MM.1S (cell line): ENCODE measurements around the gene TMCC1.

Source experiments
- DNase-seq: peaks from one replicate; pipeline ENCODE4 v3.0.0-alpha.2; 2015
- H2AFZ ChIP-seq: fragments of 300-600 bp; sonication (generic); 2 replicates; pipeline ENCODE4 v1.6.0; 2016; ENCODE audit warnings: antibody characterized with exemption, low read length
- H3F3A ChIP-seq: fragments of 300-600 bp; sonication (generic); 2 replicates; pipeline ENCODE4 v1.6.1; 2016; ENCODE audit warnings: mild to moderate bottlenecking, antibody characterized with exemption, low read length, moderate library complexity, mixed read lengths; ENCODE audit not compliant: insufficient read depth
- H3K27ac ChIP-seq: fragments of 300-600 bp; sonication (generic); 2 replicates; pipeline ENCODE4 v1.5.1; 2016; ENCODE audit warnings: mild to moderate bottlenecking, low read length
- H3K27me3 ChIP-seq: fragments of 300-600 bp; sonication (generic); replicated peaks from 2 replicates; pipeline ENCODE4 v1.6.0; 2016; ENCODE audit warnings: low read length; ENCODE audit not compliant: insufficient read depth
- H3K36me3 ChIP-seq: fragments of 300-600 bp; sonication (generic); replicated peaks from 2 replicates; pipeline ENCODE4 v1.6.1; 2016; ENCODE audit warnings: mild to moderate bottlenecking, low read length, mixed read lengths; ENCODE audit not compliant: insufficient read depth
- H3K4me1 ChIP-seq: fragments of 300-600 bp; sonication (generic); 2 replicates; pipeline ENCODE4 v1.6.1; 2016; ENCODE audit warnings: low read length, mixed read lengths
- H3K4me2 ChIP-seq: fragments of 300-600 bp; sonication (generic); 2 replicates; pipeline ENCODE4 v1.6.0; 2016; ENCODE audit warnings: low read depth, low read length
- H3K4me3 ChIP-seq: fragments of 300-600 bp; sonication (generic); 2 replicates; pipeline ENCODE4 v1.5.1; 2016; ENCODE audit warnings: low read length, mixed read lengths
- H3K79me2 ChIP-seq: fragments of 300-600 bp; sonication (generic); 2 replicates; pipeline ENCODE4 v1.6.1; 2016; ENCODE audit warnings: mixed run types, low read length, mixed read lengths
- H3K9ac ChIP-seq: fragments of 300-600 bp; sonication (generic); 2 replicates; pipeline ENCODE4 v1.6.1; 2016; ENCODE audit warnings: low read length, mixed read lengths
- H3K9me2 ChIP-seq: fragments of 300-600 bp; sonication (generic); replicated peaks from 2 replicates; pipeline ENCODE4 v1.6.1; 2016; ENCODE audit warnings: mild to moderate bottlenecking, low read length, mixed read lengths; ENCODE audit not compliant: insufficient read depth
- H3K9me3 ChIP-seq: fragments of 300-600 bp; sonication (generic); replicated peaks from 2 replicates; pipeline ENCODE4 v1.6.1; 2016; ENCODE audit warnings: mild to moderate bottlenecking, low read length, mixed read lengths; ENCODE audit not compliant: insufficient read depth
- H4K20me1 ChIP-seq: fragments of 300-600 bp; sonication (generic); 2 replicates; pipeline ENCODE4 v1.6.1; 2016; ENCODE audit warnings: mild to moderate bottlenecking, low read length, moderate library complexity, mixed read lengths; ENCODE audit not compliant: insufficient read depth
- EZH2 ChIP-seq: fragments of 300-600 bp; sonication (generic); optimal IDR thresholded peaks from 2 replicates; pipeline ENCODE3; 2017; ENCODE audit warnings: low read depth, mild to moderate bottlenecking, antibody characterized with exemption, low read length, mixed read lengths
- EZH2phosphoT487 ChIP-seq: fragments of 300-600 bp; sonication (generic); IDR thresholded peaks from 2 replicates; pipeline ENCODE4 v1.6.1; 2018; ENCODE audit warnings: antibody characterized with exemption, low read length
- TF ChIP-seq, protein P1 (sequence below): fragments of 300-600 bp; sonication (generic); IDR thresholded peaks from 2 replicates; pipeline ENCODE4 v1.5.1; 2016; ENCODE audit warnings: antibody characterized with exemption, low read length, mixed read lengths

The TMCC1 gene

GRCh38 chr3:129655291-129655700, 238.2 kb downstream of the TMCC1 start:
- TF ChIP-seq EZH2phosphoT487 = no peak
- no peak for TF ChIP-seq EZH2
- TF ChIP-seq, protein P1, sequence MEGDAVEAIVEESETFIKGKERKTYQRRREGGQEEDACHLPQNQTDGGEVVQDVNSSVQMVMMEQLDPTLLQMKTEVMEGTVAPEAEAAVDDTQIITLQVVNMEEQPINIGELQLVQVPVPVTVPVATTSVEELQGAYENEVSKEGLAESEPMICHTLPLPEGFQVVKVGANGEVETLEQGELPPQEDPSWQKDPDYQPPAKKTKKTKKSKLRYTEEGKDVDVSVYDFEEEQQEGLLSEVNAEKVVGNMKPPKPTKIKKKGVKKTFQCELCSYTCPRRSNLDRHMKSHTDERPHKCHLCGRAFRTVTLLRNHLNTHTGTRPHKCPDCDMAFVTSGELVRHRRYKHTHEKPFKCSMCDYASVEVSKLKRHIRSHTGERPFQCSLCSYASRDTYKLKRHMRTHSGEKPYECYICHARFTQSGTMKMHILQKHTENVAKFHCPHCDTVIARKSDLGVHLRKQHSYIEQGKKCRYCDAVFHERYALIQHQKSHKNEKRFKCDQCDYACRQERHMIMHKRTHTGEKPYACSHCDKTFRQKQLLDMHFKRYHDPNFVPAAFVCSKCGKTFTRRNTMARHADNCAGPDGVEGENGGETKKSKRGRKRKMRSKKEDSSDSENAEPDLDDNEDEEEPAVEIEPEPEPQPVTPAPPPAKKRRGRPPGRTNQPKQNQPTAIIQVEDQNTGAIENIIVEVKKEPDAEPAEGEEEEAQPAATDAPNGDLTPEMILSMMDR = no peak
- H3K27ac ChIP-seq = no peak overlapping the region
- no peak overlapping the region for H3K4me3 ChIP-seq
- no peaks in the 10 kb centered on the region for H3K27me3 ChIP-seq
- no peak for DNase-seq
- no peaks in the 10 kb centered on the region for H3K36me3 ChIP-seq
- no peaks in the 10 kb centered on the region for H4K20me1 ChIP-seq
- no peaks in the 10 kb centered on the region for H3K79me2 ChIP-seq
- no peaks in the 10 kb centered on the region for H3K4me1 ChIP-seq
- no peak overlapping the region for H2AFZ ChIP-seq
- H3K9ac ChIP-seq = no peak overlapping the region
- no peaks in the 10 kb centered on the region for H3K9me3 ChIP-seq
- H3K4me2 ChIP-seq = no peak overlapping the region
- no peaks in the 10 kb centered on the region for H3K9me2 ChIP-seq
- H3F3A ChIP-seq = no peaks in the 10 kb centered on the region

DNA sequence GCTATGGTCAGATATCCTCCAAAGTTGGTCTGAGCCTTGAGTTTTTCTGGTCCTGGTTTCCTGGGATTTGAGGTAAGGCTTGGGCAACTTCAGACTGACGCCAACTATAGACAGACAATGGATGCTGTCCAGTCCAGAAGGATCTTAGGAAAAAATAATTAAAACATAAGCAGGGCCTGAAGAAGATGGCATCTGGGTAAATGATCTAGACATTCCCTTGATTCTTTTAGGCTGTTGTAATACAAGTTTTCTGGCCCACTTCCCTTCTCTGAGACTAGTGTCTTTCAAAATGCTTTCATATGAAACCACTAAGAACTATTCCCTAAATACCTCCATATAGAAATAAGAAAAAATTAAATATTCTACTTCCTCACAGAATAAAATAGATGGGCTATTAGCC, 239.4 kb downstream of the TMCC1 start:
- Histone ChIP-seq H3K27ac (no peak overlapping the region), H2AFZ (no peak overlapping the region), H3K4me2 (no peak overlapping the region), H3K9me3 (no peaks in the 10 kb centered on the region), H3F3A (no peaks in the 10 kb centered on the region), H4K20me1 (no peaks in the 10 kb centered on the region), H3K4me3 (no peak overlapping the region), H3K79me2 (no peaks in the 10 kb centered on the region), H3K27me3 (no peaks in the 10 kb centered on the region), H3K36me3 (no peaks in the 10 kb centered on the region), H3K9ac (no peak overlapping the region), H3K9me2 (no peaks in the 10 kb centered on the region), H3K4me1 (no peaks in the 10 kb centered on the region)
- DNase-seq = no peak
- TF ChIP-seq, protein P1 = no peak
- TF ChIP-seq EZH2 = no peak
- no peak for TF ChIP-seq EZH2phosphoT487

DNA sequence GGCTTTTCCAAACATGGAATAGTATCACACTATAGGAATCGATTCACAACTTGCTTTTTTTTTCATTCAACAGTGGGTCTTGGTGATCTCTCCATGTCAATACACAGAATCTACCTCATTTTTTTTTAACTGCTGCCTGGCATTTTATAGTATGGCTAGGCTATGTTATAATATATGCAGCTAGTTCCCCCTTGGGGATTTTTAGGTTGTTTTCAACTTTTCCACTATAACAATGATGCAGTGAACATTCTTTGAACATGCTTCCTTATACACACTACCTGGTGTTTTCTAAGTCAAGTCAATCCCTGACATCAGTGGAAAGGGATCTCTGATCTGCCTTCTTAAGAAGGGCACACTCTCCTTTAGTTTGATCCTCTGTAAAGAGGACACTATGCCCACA, 240.5 kb downstream of the TMCC1 start:
- Histone ChIP-seq H3K9me3 (no peaks in the 10 kb centered on the region), H3K4me3 (no peak overlapping the region), H3F3A (no peaks in the 10 kb centered on the region), H3K36me3 (no peaks in the 10 kb centered on the region), H4K20me1 (no peaks in the 10 kb centered on the region), H3K9ac (no peak overlapping the region), H3K79me2 (no peaks in the 10 kb centered on the region), H3K9me2 (no peaks in the 10 kb centered on the region), H3K27ac (no peak overlapping the region), H2AFZ (no peak overlapping the region), H3K4me1 (no peaks in the 10 kb centered on the region), H3K4me2 (no peak overlapping the region), H3K27me3 (no peaks in the 10 kb centered on the region)
- TF ChIP-seq EZH2phosphoT487 (no peak), EZH2 (no peak)
- TF ChIP-seq, protein P1 = no peak
- no peak for DNase-seq
